Activated B cell treated with CpG ODN at 0.5 μM for 24 hours (primary cell): ENCODE data around the gene GNAI3. TPM values are rescaled to one million over a fixed set of nuclear protein-coding genes. Genes with fewer than 3 reads are reported as not detected.

ENCODE experiments used
- ATAC-seq: fragments of 200-7000 bp; cut with Tn5 transposase; one replicate; pipeline ENCODE4 v1.10.0; 2021; ENCODE audit warnings: low read depth, mild to moderate bottlenecking, moderate library complexity
- CTCF ChIA-PET: fragments of 350-600 bp; sonication (Branson Sonifier 250); formaldehyde crosslinking; loops from one replicate; lab custom pipeline; 2021; ENCODE audit warnings: antibody characterized with exemption; lab: Charles Lee
- POLR2A ChIA-PET: fragments of 350-600 bp; sonication (Branson Sonifier 250); formaldehyde crosslinking; loops from one replicate; lab custom pipeline; 2021; ENCODE audit warnings: antibody characterized with exemption; lab: Charles Lee
- DNase-seq: peaks from one replicate; pipeline ENCODE4 v3.0.0; 2022
- H3K27ac Mint-ChIP-seq: one replicate; pipeline ENCODE4 v1.8.0; 2020; ENCODE audit warnings: mixed read lengths
- H3K27me3 Mint-ChIP-seq: one replicate; pipeline ENCODE4 v1.8.0; 2021; ENCODE audit warnings: mixed read lengths
- H3K36me3 Mint-ChIP-seq: one replicate; pipeline ENCODE4 v1.8.0; 2021; ENCODE audit warnings: low read depth, mixed read lengths
- H3K4me1 Mint-ChIP-seq: one replicate; pipeline ENCODE4 v1.8.0; 2021; ENCODE audit warnings: mixed read lengths
- H3K4me3 Mint-ChIP-seq: one replicate; pipeline ENCODE4 v1.8.0; 2020; ENCODE audit warnings: mild to moderate bottlenecking, mixed read lengths
- H3K9me3 Mint-ChIP-seq: one replicate; pipeline ENCODE4 v1.8.0; 2020; ENCODE audit warnings: mixed read lengths
- CTCF ChIP-seq: fragments of 200-600 bp; IDR thresholded peaks from one replicate; pipeline ENCODE4 v1.8.0; 2022; ENCODE audit warnings: antibody characterized with exemption, mild to moderate bottlenecking
- intact Hi-C: fragments of 100-400 bp; cut with micrococcal nuclease; formaldehyde crosslinking; loops from one replicate; pipeline ENCODE4 v1.15.1; 2024
- total RNA-seq: library from RNA; stranded (reverse); gene quantifications from 2 replicates; pipeline ENCODE4 v1.2.3, GENCODE V29; 2022

GNAI3 gene
- total RNA-seq, 1 donor from 2014 or later, result 8.4 TPM

- Mint-ChIP-seq H3K4me3 (no peak overlapping the region), H3K27ac (no peak overlapping the region), H3K9me3 (no peaks in the 10 kb centered on the region), H3K27me3 (peaks cover 8% of the 10 kb centered on the region), H3K36me3 (no peaks in the 10 kb centered on the region), H3K4me1 (peaks cover 7% of the 10 kb centered on the region)
- intact Hi-C loops, result no loop called here
- CTCF ChIA-PET, result interaction anchor here (2.2 to 3.8 kb wide), 3 partner anchors 17 to 23 kb away, joined by 7 to 15 read pairs (median 12); no protein-coding TSS in a partner anchor
- no peak for DNase-seq
- POLR2A ChIA-PET, result no interaction called here
- no peak for ATAC-seq
- no peak for TF ChIP-seq CTCF
Measured at GRCh38 chr1:109514846-109515245, 33.6 kb upstream of the GNAI3 start.

GRCh38 chr1:109516872-109517271 lies 31.5 kb upstream of the GNAI3 start:
- POLR2A ChIA-PET, result no interaction called here
- no peaks in the 10 kb centered on the region for H3K36me3 Mint-ChIP-seq
- H3K4me3 Mint-ChIP-seq, result no peak overlapping the region
- intact Hi-C loops, result no loop called here
- no peaks in the 10 kb centered on the region for H3K9me3 Mint-ChIP-seq
- DNase-seq, result no peak
- no peak for TF ChIP-seq CTCF
- H3K4me1 Mint-ChIP-seq, result no peaks in the 10 kb centered on the region
- H3K27ac Mint-ChIP-seq, result no peak overlapping the region
- H3K27me3 Mint-ChIP-seq, result peaks cover 9% of the 10 kb centered on the region
- no peak for ATAC-seq
- CTCF ChIA-PET, result interaction anchor here (2.2 to 3.8 kb wide), 2 partner anchors 19 to 25 kb away, joined by 7 to 15 read pairs; no protein-coding TSS in a partner anchor

- intact Hi-C loops, result no loop called here
- no peaks in the 10 kb centered on the region for H3K9me3 Mint-ChIP-seq
- no peak for TF ChIP-seq CTCF
Measured at GRCh38 chr1:109517337-109517736, 31.1 kb upstream of the GNAI3 start.

GRCh38 chr1:109521002-109521951 lies 27.1 kb upstream of the GNAI3 start:
- DNase-seq (no peak), ATAC-seq (no peak)
- no peak overlapping the region for H3K27ac Mint-ChIP-seq
- H3K9me3 Mint-ChIP-seq, result no peaks in the 10 kb centered on the region
- ChIA-PET POLR2A (no interaction called here), CTCF (no interaction called here)
- TF ChIP-seq CTCF, result no peak
- H3K4me1 Mint-ChIP-seq, result no peaks in the 10 kb centered on the region
- H3K4me3 Mint-ChIP-seq, result no peak overlapping the region
- H3K36me3 Mint-ChIP-seq, result no peaks in the 10 kb centered on the region
- intact Hi-C loops, result no loop called here
- H3K27me3 Mint-ChIP-seq, result peaks cover 6% of the 10 kb centered on the region

More at GRCh38 chr1:109517337-109517736, 31.1 kb upstream of the GNAI3 start:
- Mint-ChIP-seq H3K36me3 (no peaks in the 10 kb centered on the region), H3K27me3 (peaks cover 9% of the 10 kb centered on the region), H3K27ac (no peak overlapping the region), H3K4me1 (no peaks in the 10 kb centered on the region), H3K4me3 (no peak overlapping the region)
- POLR2A ChIA-PET, result no interaction called here
- no peak for ATAC-seq
- CTCF ChIA-PET, result interaction anchor here (1.8 to 3.8 kb wide), 2 partner anchors 15 to 26 kb away, joined by 7 to 15 read pairs; no protein-coding TSS in a partner anchor
- DNase-seq, result no peak

- Mint-ChIP-seq H3K4me1 (peaks cover 2% of the 10 kb centered on the region), H3K36me3 (no peaks in the 10 kb centered on the region), H3K4me3 (no peak overlapping the region), H3K9me3 (no peaks in the 10 kb centered on the region), H3K27ac (no peak overlapping the region), H3K27me3 (peaks cover 6% of the 10 kb centered on the region)
- intact Hi-C loops, result no loop called here
- ChIA-PET POLR2A (no interaction called here), CTCF (no interaction called here)
- ATAC-seq (no peak), DNase-seq (no peak)
- TF ChIP-seq CTCF, result no peak
Measured at GRCh38 chr1:109522026-109522425, 26.4 kb upstream of the GNAI3 start.
